GM19193 (cell line): Measurements from ENCODE around the gene MYEOV.

Experiments used
- POLR2A ChIP-seq: IDR thresholded peaks from 4 replicates; pipeline ENCODE4 v1.6.1; 2011; ENCODE audit not compliant: insufficient read depth, insufficient read length; ENCODE audit errors: extremely low read depth

Gene MYEOV

DNA sequence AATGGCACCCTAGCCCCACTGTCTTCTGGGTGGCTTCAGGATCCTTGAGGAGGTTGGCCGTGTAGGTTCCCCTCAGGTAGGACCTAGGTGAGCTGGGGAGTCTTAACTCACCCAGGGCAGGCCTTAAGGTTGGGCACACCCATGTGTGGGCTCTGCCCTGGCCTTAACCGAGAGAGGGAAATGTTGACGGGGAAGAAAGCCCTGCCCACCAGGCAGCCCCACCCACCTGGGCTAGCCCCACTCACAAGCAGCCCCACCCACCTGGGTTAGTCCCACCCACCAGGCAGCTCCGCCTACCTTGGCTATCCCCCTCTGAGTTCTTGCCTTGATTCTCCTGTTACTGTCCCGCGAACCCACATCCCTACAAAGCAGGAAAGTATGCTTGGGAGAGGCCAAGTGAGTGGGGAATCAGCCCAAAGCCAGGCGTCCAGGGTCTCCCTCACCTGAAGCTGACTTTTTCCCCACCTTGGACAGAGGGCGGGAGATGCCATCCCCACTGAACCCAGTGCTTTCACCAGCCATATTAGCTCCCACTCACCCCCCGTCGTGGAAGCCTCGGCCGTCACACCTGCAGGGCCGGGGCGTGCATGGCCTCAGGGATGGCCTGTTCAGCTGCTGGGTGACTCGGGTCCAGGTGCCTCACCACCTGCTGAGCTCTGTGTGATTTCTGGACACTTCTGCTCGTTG lies at the start of gene MYEOV:
TSS of gene MYEOV (plus strand) at position 337 of the 687 bp plus-strand sequence. CDS start 1,200 bp downstream, outside the sequence.
- no peak for TF ChIP-seq POLR2A

DNA sequence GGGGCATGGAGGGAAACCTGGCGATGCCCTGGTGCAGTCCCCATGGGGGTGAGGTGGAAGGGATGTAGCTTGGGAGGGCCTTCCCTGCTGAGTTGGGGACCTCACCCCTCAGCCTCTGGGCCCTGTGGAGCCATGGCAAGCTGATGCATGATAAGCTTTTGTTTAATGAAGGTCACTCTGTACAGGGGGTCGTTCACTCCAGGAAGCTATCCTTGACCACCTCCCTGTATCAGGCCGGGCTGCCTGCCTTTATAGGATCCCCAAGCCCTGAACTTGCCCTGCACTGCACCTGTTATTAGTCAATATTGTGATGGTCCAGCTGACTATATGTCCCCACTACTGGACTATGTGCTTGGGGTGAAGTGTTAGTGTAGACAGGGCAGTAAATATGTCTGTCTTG lies 49.7 kb upstream of the MYEOV start:
- no peak for TF ChIP-seq POLR2A

DNA sequence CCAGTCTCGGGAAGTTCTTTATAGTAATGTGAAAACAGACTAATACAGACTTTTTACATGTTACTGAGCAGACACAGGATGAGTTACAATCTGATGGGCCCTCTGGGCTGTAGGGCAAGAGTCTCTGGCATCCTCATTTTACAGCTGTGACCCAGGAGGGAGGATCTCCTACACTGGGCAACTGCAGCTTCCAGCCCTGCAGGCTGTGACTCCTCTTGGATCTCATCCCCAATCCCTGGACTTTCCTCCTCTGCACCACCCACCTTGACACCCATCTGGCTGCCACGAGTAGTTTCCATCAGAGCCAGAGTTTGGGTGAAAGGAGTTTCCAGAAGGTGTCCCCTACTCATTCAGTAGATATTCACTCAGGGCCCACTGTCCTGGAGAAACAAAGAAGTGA lies 48.9 kb upstream of the MYEOV start:
- no peak for TF ChIP-seq POLR2A

DNA sequence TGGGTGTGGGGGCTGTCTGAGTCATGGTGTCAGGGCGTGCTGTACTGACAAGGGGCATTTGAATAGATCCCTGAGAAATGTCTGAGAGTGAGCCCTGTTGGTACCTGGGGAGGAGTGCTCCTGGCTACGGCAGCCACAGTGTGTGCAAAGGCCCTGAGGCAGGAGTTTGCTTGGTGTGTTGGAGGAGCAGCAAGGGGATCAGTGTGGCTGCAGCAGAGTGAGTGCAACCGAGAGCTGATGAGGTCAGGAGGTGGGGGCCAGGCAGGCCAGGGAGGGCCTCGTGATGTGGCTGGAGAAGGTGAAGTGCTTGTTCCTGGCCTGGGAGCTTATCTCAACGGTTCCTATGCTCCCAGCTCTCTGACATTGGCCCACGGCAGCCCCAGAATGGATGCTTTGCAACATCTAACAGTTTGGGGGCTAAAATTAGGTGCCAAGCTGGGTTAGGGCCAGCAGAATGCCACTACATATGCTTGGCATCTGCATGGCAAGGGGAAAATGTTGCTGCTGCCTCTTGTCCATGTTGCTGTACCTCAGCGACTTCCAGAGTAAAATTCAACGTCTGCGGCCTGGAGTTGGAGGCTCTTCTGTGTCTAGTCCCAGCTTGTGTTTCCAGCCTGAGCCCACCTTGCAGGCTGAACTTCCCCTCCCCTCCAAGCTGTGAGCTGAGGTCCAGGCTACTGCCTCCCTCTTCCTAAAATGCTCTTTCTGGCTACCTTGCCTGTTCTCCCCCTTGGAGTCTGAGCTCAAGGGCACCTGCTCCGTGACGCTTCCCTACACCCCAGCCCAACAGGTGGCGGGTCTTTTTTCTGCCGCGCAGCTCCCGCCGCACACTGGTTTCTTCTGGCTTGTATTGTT lies 48.2 kb upstream of the MYEOV start:
- TF ChIP-seq POLR2A: no peak

DNA sequence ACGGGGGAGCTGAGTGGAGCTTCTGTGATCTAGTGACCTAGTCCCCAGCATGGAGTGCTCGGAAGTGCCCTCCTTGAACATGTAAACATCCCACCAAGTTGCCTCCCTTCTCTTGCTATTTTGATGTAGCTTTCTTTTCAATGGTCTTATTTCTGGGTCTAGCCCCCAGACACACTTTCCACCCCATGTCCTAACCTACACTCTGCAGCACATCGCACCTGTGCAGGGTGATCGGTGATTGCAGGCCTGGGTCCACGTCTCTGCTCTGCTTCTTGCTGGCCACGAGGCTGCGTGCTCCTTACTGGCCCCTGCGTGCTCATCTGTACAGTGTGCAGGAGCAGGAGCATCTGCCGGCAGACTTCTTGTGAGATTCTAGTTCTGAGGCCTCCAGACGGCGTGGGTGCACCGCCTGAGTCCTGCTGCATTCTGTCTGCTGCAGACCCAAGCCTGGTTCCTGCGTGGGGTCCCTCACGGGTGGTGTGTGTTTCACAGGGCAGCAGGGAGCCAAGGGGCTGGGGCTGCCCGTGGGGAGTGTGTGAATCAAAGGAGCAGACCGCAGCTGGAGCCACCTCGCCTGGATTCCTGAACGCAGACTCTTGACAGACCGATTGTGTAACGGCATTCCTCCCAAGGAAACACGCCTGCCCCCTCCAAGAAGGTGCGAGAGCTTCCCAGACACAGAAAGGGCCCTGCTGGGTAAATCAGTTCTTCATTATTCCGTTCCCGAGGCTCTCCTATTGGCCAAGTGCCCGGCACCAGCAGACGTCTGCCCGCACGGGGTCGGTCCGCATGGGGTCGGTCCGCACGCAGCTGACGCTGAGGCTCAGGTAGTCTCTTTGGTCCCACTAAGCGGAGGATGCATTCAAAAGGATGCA lies 44.4 kb upstream of the MYEOV start:
- no peak for TF ChIP-seq POLR2A

DNA sequence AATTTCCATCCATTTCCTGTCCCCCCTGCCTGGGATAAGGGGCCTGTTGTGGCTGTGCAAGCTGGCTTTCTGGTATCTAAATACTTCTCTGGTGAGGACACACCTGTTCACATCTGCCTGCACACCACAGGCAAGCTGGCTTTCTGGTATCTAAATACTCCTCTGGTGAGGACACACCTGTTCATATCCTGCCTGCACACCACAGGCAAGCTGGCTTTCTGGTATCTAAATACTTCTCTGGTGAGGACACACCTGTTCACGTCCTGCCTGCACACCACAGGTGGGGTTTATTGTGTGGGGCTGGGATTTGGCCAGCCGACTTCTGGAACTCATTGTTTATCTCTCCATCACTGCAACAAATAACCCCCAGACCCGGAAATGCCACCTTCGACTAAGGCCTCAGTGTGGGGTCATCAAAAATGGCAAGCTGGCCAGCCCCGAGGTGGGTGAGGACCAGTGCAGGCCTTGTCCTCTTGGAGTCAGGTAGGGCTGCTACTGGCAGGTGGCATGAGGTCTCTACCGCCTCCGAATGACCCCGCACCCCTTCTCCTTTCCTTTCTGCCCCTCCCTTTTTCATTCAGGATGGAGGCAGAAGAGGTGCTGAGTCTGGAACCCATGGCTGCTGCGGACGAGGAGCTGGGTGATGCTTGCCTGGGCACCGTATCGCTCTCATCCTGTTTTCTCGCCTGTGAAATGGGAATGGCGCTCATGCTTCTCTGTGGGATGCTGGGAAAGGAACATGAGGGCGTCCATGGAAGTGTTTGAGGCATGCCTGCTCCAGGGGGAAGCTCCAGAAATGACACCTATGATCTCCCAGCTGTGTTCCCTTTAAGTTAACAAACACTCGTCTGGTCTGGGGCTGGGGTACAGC lies 43.5 kb upstream of the MYEOV start:
- TF ChIP-seq POLR2A: no peak

DNA sequence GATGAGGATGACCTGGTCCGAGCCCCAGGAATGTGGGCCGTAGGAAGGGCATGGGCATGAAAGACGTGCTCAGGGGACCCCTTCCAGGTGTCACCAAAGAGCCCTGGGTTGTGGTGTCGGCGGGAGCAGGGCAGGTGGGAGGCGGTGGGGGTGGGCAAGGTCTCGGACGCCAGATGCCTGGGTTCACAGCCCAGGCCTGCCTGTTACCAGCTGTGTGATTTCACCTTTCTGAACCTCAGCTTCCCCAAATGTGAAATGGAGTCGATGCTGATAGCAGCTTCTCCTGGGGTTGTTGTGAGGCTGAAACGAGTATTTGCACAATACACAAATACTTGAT lies 42.9 kb upstream of the MYEOV start:
- no peak for TF ChIP-seq POLR2A

DNA sequence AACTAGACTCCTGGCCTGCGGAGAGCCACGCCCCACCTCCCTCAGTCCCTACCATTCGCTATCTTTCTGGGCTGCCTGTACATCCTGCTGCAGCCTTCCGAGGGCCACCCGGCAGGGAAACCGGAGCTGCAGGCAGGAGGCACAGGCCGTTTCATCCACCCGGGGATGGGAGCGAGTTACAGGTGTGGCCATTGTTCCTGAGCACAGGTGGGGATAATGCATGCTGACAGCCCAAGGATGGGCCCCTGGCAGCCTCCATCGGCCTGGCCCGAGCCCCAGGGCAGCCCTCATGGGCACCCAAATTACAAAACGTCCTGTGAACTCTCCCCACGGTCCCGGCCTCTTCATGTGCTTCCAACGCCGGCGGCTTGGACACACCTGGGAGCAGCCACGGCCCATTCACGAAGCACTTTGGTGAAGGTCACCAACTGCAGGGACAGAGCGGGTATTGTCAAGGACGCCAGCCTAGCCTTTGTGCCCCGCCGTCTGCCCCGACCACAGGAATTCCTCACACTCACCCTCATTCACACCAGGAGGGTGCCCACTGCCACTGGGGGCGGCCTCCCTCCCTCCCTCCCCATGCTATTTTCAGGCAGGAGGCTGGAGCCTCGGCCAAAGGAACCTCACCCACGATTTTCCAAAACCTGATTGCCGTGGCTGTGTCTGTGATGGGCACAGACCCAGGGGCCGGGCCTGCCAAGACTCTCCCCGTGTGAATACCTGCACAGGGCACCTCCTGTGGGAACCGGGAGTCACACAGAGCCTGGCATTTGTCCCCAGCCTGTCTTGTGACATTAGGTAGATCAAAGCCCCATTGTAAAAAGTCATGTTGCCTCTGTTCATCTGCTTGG lies 42.1 kb upstream of the MYEOV start:
- no peak for TF ChIP-seq POLR2A

DNA sequence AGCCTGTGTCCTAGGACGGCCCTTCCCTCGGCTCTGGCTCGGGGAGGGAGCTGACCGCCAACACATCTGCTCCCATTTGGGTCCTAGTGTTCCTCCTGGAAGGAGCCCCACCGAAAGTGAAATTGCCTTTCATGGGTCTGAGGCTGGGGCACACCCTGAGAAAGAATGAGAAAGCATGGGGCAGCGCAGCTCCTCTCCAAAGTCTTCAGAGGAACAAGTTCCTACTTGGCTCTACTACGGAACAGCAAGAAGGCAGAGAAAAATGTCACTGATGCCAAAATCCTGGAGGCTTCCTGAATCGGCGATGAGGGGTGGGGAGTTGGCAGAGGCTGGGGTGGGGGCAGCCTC lies 41.5 kb upstream of the MYEOV start:
- no peak for TF ChIP-seq POLR2A

DNA sequence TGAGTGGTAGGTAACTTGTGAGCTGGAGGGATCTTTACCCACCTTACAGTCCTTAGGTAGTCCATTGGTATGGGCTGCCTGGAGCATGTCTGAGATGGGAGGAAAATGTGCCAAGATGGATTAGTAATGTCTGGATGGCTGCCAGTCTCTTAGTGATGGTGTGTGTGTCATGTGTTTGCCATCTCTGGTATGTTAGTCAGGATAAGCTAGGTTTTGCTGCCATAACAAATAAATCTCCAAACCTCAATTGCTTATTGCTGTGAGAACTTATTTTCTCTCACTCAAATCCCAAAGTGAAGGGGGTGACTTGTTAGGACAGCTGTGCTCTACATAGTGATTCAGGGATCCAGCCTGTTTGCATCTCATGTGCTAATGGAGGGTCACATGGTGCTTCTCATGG lies 40.9 kb upstream of the MYEOV start:
- no peak for TF ChIP-seq POLR2A

DNA sequence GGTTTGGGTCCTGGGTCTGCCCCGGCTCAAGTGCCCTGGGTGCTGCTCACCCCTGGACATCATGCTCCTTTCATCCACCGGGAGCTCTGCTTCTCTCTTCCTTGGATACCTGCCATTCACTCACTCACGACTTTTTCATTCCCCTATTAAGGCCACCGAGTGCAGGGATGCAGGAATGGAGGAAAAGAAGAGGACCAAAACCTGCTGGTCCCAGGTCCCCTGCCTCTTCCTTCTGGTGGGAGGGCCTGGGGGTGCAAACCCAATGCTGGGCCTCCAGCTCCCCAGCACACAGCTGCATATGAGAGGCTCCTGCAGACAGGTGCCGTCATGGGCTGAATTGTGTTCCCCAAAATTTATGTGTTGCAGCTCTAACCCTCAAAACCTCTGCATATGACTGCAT lies 36.8 kb upstream of the MYEOV start:
- TF ChIP-seq POLR2A: no peak

DNA sequence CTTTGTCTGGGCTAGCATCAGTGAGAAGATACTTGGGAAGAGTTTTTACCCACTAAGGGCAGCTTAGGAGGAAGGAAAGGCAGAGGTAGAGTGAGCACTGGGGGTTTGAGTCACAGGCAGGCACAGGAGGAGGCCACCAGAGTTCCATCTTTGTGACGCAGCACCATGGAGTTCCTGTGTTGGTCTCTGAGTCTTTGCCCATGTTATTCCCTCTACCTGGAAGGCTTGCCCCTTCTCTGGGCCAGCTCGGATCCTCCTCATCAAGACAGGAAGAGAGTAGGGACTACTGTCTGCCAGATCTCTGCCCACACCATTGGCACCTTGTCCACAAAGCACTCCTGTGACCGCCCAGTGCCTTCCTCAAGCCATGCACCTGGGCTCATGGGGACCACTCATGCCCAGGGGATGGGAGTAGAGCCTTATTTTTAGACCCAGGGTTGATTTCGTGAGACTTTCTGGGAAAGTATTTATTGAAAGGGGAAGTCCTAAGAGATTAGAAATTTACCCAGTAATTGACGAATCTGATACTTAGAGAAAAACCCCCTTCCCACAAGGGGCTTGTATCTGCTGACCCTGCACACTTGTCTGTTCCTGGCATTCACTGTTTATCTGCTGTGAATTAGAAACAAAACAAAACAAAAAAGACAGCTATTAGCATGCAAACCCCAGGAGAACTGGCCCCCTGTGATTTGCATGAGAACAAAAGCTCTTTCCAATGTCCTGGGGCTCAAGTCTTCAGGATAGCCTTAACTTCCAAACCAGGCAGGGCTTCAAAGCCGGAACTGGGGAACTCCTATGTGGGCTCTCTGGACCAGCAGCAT lies 35.9 kb upstream of the MYEOV start:
- no peak for TF ChIP-seq POLR2A

DNA sequence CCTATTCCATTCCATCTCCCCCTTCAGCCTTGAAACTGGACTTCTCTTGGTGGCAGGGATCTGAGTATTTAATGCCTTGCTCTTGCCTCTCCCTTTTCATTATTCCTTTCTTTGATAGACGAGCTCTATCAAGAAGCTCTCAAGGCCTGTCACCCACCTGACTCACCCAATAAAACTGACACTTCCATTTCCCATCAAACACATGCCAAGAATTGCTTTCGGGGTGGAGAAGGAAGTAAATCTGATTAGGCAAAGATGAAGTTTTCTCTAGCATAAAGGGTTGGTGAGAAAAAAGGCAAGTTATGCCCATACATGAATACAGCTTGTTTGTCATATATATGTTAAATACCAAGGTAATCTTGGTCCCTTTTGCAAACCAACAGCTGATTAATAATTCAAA lies 34.9 kb upstream of the MYEOV start:
- no peak for TF ChIP-seq POLR2A
